ENCODE results near the gene ZNF385A.
A peak's percentile ranks its signal among the peaks of the same experiment; 100 is the strongest.
"Not testable (repeated sequence)": the region's sequence is repeated elsewhere in the genome, so short reads cannot be mapped to it uniquely, and the experiment has no call there.

Gene ZNF385A

GRCh38 chr12:54325442-54326109, 59.0 kb downstream of the ZNF385A start:
- DNase-seq (ENCODE audit: low spot score): not testable (repeated sequence)

- DNase-seq (ENCODE audit: low spot score): peak; percentile 98
Observed at GRCh38 chr12:54324617-54325441, 59.7 kb downstream of the ZNF385A start, which contains the start of gene COPZ1. Gene COPZ1 (plus strand): TSS chr12:54325131. CDS start chr12:54325164, 33 bp downstream.

GRCh38 chr12:54321363-54321762, 63.2 kb downstream of the ZNF385A start:
- no peak for DNase-seq (ENCODE audit: low spot score)
